Measurements from ENCODE around the gene CLTC. TPM values are rescaled to one million over a fixed set of nuclear protein-coding genes. Genes with fewer than 3 reads are reported as not detected.

CLTC gene
- total RNA-seq, 4 donors from 2014 or later, result 140 to 203 (median 172) TPM

DNA sequence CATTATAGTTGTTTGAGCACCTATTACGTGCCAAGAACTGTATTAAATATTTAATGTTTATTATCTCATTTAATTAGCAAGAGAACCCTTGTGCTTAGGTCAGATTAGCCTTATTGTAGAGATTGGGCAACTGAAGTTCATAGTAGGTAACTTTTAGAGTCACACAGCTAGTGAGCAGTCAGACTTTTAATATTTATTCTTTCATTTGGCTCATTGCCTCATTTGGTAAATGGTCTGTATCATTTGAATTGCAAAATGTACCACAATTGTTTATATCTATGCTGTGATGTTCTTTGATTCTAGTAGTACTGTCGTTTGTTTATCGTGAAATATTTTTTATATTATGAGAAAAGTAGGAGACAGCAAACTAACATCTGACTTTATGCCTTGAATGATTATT is 7.6 kb downstream of the CLTC start:
- Histone ChIP-seq H3K4me3 (no peak overlapping the region), H3K27ac (no peak overlapping the region), H3K36me3 (no peaks in the 10 kb centered on the region), H3K4me1 (peaks cover 66 to 74% of the 10 kb centered on the region in 2 donors), H3K27me3 (no peaks in the 10 kb centered on the region), H3K9me3 (no peaks in the 10 kb centered on the region)
- TF ChIP-seq, protein P1, sequence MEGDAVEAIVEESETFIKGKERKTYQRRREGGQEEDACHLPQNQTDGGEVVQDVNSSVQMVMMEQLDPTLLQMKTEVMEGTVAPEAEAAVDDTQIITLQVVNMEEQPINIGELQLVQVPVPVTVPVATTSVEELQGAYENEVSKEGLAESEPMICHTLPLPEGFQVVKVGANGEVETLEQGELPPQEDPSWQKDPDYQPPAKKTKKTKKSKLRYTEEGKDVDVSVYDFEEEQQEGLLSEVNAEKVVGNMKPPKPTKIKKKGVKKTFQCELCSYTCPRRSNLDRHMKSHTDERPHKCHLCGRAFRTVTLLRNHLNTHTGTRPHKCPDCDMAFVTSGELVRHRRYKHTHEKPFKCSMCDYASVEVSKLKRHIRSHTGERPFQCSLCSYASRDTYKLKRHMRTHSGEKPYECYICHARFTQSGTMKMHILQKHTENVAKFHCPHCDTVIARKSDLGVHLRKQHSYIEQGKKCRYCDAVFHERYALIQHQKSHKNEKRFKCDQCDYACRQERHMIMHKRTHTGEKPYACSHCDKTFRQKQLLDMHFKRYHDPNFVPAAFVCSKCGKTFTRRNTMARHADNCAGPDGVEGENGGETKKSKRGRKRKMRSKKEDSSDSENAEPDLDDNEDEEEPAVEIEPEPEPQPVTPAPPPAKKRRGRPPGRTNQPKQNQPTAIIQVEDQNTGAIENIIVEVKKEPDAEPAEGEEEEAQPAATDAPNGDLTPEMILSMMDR (IDR thresholded peaks at IDR 0.05 in 4 of 5, conservative IDR thresholded peaks at IDR 0.05 in 1 of 5), result no peak
- TF ChIP-seq POLR2A (IDR thresholded peaks at IDR 0.05), result no peak
- in situ Hi-C loops (cut with MboI; ENCODE audit: low sequenced_read_pairs in 4 of 4) (no loop called here), intact Hi-C loops (cut with DNase I; ENCODE audit: low total_unique reads) (loop anchor here (10.0 kb wide), 1 partner anchor 768 kb away; the partner anchor contains the start of gene USP32)
- no peak for DNase-seq
- ATAC-seq, result no peak

DNA sequence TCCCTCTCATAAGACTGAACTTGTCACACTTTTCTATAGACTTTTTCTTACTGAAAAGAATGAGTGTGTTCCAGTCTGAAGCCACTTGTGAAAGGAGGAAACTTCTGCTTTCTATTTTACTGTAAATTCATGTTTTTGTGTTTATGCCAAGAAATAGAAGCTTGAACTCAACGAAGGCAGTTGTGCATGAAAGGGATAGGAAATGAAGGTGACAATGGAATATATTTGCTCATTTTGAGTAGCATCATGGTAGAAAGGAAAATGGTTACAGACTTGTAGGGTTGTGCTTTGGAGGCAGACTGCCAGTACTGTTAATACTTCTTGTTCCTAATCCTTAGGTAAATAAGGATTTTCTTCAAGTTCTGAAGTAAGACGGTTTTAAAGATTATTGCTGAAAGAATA is 8.1 kb downstream of the CLTC start:
- no peak for ATAC-seq
- no peak for DNase-seq
- Histone ChIP-seq H3K36me3 (no peaks in the 10 kb centered on the region), H3K9me3 (no peaks in the 10 kb centered on the region), H3K4me1 (peaks cover 61 to 74% of the 10 kb centered on the region in 2 donors), H3K27ac (no peak overlapping the region), H3K4me3 (no peak overlapping the region), H3K27me3 (no peaks in the 10 kb centered on the region)
- TF ChIP-seq, protein P1 (IDR thresholded peaks at IDR 0.05 in 4 of 5, conservative IDR thresholded peaks at IDR 0.05 in 1 of 5), result no peak
- no peak for TF ChIP-seq POLR2A (IDR thresholded peaks at IDR 0.05)
- intact Hi-C loops (cut with DNase I; ENCODE audit: low total_unique reads), result loop anchor here (10.0 kb wide), 1 partner anchor 767 kb away; the partner anchor contains the start of gene USP32
- in situ Hi-C loops (cut with MboI; ENCODE audit: low sequenced_read_pairs in 4 of 4), result no loop called here

DNA sequence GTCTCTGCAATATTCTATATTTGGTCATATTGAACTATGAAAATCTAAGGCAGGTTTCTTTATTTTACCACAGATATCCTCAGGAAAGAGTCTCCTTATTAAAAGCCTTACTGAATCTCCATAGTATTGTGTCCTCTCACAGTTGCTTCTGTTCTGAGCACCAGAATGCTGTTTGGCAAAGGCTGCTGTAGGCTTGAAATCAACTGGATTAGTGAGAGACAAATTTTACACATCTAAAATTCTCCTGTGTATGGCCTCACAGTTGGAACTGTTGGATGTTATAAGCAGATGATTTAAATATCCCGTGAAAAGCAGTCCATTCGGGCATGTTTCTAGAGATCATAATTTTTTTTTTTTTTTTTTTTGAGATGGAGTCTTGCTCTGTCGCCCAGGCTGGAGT is 9.5 kb downstream of the CLTC start:
- no peaks in the 10 kb centered on the region for H3K36me3 ChIP-seq
- H3K27ac ChIP-seq, result peak overlapping the region in 2 of 4 donors; percentile 3 to 11
- H3K4me3 ChIP-seq, result no peak overlapping the region
- H3K4me1 ChIP-seq, result peaks cover 59 to 74% of the 10 kb centered on the region in 2 donors
- in situ Hi-C loops (cut with MboI; ENCODE audit: low sequenced_read_pairs in 4 of 4) (no loop called here), intact Hi-C loops (cut with DNase I; ENCODE audit: low total_unique reads) (loop anchor here (10.0 kb wide), 1 partner anchor 766 kb away; the partner anchor contains the start of gene USP32)
- no peaks in the 10 kb centered on the region for H3K9me3 ChIP-seq
- DNase-seq, result no peak
- no peak for TF ChIP-seq POLR2A (IDR thresholded peaks at IDR 0.05)
- TF ChIP-seq, protein P1 (IDR thresholded peaks at IDR 0.05 in 4 of 5, conservative IDR thresholded peaks at IDR 0.05 in 1 of 5), result no peak
- H3K27me3 ChIP-seq, result no peaks in the 10 kb centered on the region
- no peak for ATAC-seq

DNA sequence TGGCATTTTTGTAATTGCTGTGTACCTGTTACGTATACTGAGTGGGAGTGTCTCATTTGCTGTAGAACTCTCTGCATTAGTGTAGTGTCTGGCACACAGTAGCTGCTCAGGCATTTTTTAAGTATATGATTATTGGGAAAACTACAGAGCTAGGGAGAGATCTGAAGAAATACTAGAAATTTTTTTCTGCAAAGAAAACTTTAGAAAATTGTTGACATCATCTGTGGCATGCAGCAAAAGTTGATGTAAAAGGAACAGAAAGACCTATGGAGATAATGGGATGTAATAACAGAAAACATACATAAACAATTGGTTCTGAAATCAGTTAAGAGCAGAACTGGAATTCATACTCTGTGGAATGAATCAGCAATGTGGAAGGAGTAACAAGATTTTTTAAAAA is 11.6 kb downstream of the CLTC start:
- H3K4me3 ChIP-seq, result no peak overlapping the region
- no peaks in the 10 kb centered on the region for H3K9me3 ChIP-seq
- H3K27ac ChIP-seq, result no peak overlapping the region
- intact Hi-C loops (cut with DNase I; ENCODE audit: low total_unique reads) (no loop called here), in situ Hi-C loops (cut with MboI; ENCODE audit: low sequenced_read_pairs in 4 of 4) (no loop called here)
- TF ChIP-seq POLR2A (IDR thresholded peaks at IDR 0.05), result no peak
- TF ChIP-seq, protein P1 (IDR thresholded peaks at IDR 0.05 in 4 of 5, conservative IDR thresholded peaks at IDR 0.05 in 1 of 5), result no peak
- ATAC-seq (no peak), DNase-seq (no peak)
- peaks cover 54 to 68% of the 10 kb centered on the region in 2 donors for H3K4me1 ChIP-seq
- H3K36me3 ChIP-seq, result no peaks in the 10 kb centered on the region
- no peaks in the 10 kb centered on the region for H3K27me3 ChIP-seq

DNA sequence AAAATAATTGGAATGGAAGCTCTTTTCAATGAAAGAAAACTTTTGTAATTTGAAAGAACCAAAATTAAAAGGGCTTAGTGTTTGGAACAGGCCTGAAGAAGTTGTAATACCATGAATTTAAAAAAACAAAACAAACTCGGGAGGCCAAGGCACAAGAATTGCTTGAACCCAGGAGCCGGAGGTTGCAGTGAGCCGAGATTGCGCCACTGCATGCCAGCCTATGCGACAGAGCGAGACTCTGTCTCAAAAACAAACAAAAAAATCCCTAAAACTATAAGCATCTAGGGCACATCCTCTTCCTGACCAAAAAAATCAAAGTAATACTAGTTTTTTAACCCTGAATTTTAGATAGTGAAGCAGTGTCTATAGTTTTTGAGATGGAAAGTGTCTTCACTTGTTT is 12.7 kb downstream of the CLTC start:
- Histone ChIP-seq H3K27ac (no peak overlapping the region), H3K9me3 (no peaks in the 10 kb centered on the region), H3K4me1 (peaks cover 43 to 56% of the 10 kb centered on the region in 2 donors), H3K36me3 (no peaks in the 10 kb centered on the region), H3K4me3 (no peak overlapping the region), H3K27me3 (no peaks in the 10 kb centered on the region)
- intact Hi-C loops (cut with DNase I; ENCODE audit: low total_unique reads), result no loop called here
- TF ChIP-seq POLR2A (IDR thresholded peaks at IDR 0.05), result no peak
- TF ChIP-seq, protein P1 (IDR thresholded peaks at IDR 0.05 in 4 of 5, conservative IDR thresholded peaks at IDR 0.05 in 1 of 5), result no peak
- no peak for DNase-seq
- in situ Hi-C loops (cut with MboI; ENCODE audit: low sequenced_read_pairs in 4 of 4), result no loop called here
- no peak for ATAC-seq

All from gastrocnemius medialis (tissue), 4 donors.